Esophagus squamous epithelium (tissue), 4 donors: ENCODE data around the gene PIP4K2C.

Experiments used
- POLR2A ChIP-seq, 4 donors: fragments of 450-650 bp; IDR thresholded peaks; one replicate each; pipeline ENCODE4 v1.6.1; 2017; ENCODE audit warnings: antibody characterized with exemption in 4 of 4, mild to moderate bottlenecking in 4 of 4, moderate library complexity in 3 of 4
- TF ChIP-seq, protein P1 (sequence below), 6 experiments: fragments of 450-650 bp in 4 of 6; fragments of 200-600 bp in 2 of 6; sonication (generic) in 2 of 6; IDR thresholded peaks; one replicate each; pipeline ENCODE4 v1.5.1; 2016 to 2019; ENCODE audit warnings: antibody characterized with exemption in 6 of 6, mild to moderate bottlenecking in 4 of 6, moderate library complexity in 4 of 6

DNA sequence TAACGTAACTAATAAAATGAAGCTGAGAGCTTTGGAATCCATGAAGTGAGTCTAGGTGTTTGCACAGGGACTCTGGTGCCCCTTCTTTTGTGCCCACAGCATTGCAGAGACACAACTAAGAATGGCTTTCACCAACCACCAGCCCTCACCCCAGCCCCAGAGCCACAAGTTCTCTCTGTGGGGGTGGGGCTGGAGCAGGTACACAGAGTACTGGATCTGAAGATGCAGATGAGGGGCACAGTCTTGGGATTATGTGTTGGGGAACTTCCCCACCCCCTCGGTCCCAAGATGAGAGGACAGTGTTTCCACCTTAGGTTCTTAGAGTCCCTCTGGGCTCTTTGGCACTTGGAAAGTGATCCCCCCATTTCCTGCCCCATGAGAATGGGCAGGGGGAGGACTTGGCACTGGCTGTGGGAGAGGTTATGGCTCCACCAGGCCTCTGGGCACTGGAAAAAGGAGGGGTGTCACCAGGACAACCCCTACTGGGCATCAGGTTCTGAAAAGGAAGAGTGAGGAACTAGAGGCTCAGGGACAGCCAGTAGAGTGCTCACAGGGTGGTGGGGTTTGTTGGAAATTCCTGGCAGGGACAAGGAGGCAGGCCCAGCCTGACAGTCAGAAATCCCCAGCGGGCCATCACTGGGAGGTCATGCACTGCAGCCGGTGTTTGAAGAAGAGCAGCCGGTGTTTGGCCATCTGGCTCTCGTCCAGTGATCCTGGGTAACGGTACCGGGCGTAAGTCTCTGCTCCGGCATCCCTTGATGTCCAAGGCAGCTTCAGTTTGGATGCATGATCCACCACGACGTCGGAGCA is 35.3 kb downstream of the PIP4K2C start:
- TF ChIP-seq, protein P1, sequence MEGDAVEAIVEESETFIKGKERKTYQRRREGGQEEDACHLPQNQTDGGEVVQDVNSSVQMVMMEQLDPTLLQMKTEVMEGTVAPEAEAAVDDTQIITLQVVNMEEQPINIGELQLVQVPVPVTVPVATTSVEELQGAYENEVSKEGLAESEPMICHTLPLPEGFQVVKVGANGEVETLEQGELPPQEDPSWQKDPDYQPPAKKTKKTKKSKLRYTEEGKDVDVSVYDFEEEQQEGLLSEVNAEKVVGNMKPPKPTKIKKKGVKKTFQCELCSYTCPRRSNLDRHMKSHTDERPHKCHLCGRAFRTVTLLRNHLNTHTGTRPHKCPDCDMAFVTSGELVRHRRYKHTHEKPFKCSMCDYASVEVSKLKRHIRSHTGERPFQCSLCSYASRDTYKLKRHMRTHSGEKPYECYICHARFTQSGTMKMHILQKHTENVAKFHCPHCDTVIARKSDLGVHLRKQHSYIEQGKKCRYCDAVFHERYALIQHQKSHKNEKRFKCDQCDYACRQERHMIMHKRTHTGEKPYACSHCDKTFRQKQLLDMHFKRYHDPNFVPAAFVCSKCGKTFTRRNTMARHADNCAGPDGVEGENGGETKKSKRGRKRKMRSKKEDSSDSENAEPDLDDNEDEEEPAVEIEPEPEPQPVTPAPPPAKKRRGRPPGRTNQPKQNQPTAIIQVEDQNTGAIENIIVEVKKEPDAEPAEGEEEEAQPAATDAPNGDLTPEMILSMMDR (IDR thresholded peaks at IDR 0.05), result no peak
- TF ChIP-seq POLR2A (IDR thresholded peaks at IDR 0.05), result no peak
